Activated CD4-positive, alpha-beta T cell treated with anti-CD3 and anti-CD28 coated beads, Interleukin-2, amount 10 ng/mL, durations not matched to agents 24 days and 14 days (primary cell): Measurements from ENCODE around the gene ZBTB14. TPM values are rescaled to one million over a fixed set of nuclear protein-coding genes. Genes with fewer than 3 reads are reported as not detected.

Experiments
- DNase-seq: peaks from one replicate; pipeline ENCODE4 v3.0.0; 2022
- H3K27ac Mint-ChIP-seq: one replicate; pipeline ENCODE4 v1.8.0; 2022; ENCODE audit warnings: mild to moderate bottlenecking, mixed read lengths
- H3K27me3 Mint-ChIP-seq: one replicate; pipeline ENCODE4 v1.8.0; 2022; ENCODE audit warnings: mixed read lengths
- H3K36me3 Mint-ChIP-seq: one replicate; pipeline ENCODE4 v1.8.0; 2022; ENCODE audit warnings: low read depth, mild to moderate bottlenecking, mixed read lengths
- H3K4me1 Mint-ChIP-seq: one replicate; pipeline ENCODE4 v1.8.0; 2021; ENCODE audit warnings: mixed read lengths
- H3K4me3 Mint-ChIP-seq: one replicate; pipeline ENCODE4 v1.8.0; 2022; ENCODE audit warnings: mild to moderate bottlenecking, moderate library complexity, mixed read lengths
- H3K9me3 Mint-ChIP-seq: one replicate; pipeline ENCODE4 v1.8.0; 2021; ENCODE audit warnings: mixed read lengths
- intact Hi-C: fragments of 100-400 bp; cut with micrococcal nuclease; formaldehyde crosslinking; loops from one replicate; pipeline ENCODE4 v1.15.1; 2023
- total RNA-seq: library from RNA; stranded (reverse); gene quantifications from 2 replicates; pipeline ENCODE4 v1.2.3, GENCODE V29; 2022

The ZBTB14 gene
- total RNA-seq = 19.4 and 20.4 TPM in 2 replicates

- DNase-seq = peak; percentile 91
- H3K36me3 Mint-ChIP-seq = peaks cover 27% of the 10 kb centered on the region
- H3K9me3 Mint-ChIP-seq = no peaks in the 10 kb centered on the region
- H3K27ac Mint-ChIP-seq = peak within 1 kb of the TSS; percentile 98
- H3K4me3 Mint-ChIP-seq = peak within 1 kb of the TSS; percentile 95
- H3K27me3 Mint-ChIP-seq = peaks cover 15% of the 10 kb centered on the region
- H3K4me1 Mint-ChIP-seq = peaks cover 37% of the 10 kb centered on the region
- intact Hi-C loops = loop anchor here (5.0 to 10.0 kb wide), 2 partner anchors 159 to 1848 kb away; no protein-coding TSS in a partner anchor
Measured at GRCh38 chr18:5295231-5295920, at the start of gene ZBTB14. ZBTB14 (minus strand) TSS chr18:5295726; CDS start chr18:5293246, 2,480 bp downstream.

- H3K9me3 Mint-ChIP-seq = no peaks in the 10 kb centered on the region
- DNase-seq = no peak
- H3K4me1 Mint-ChIP-seq = no peaks in the 10 kb centered on the region
- no peaks in the 10 kb centered on the region for H3K36me3 Mint-ChIP-seq
- H3K27ac Mint-ChIP-seq = no peak overlapping the region
- intact Hi-C loops = no loop called here
- H3K27me3 Mint-ChIP-seq = no peaks in the 10 kb centered on the region
- no peak overlapping the region for H3K4me3 Mint-ChIP-seq
Measured at GRCh38 chr18:5339202-5339834, 43.8 kb upstream of the ZBTB14 start.

- Mint-ChIP-seq H3K27ac (no peak overlapping the region), H3K36me3 (no peaks in the 10 kb centered on the region), H3K4me3 (no peak overlapping the region), H3K27me3 (no peaks in the 10 kb centered on the region), H3K4me1 (no peaks in the 10 kb centered on the region), H3K9me3 (no peaks in the 10 kb centered on the region)
- intact Hi-C loops = no loop called here
- DNase-seq = no peak
Measured at GRCh38 chr18:5334456-5335075, 39.0 kb upstream of the ZBTB14 start.

- DNase-seq = no peak
- intact Hi-C loops = no loop called here
- H3K9me3 Mint-ChIP-seq = peaks cover 10% of the 10 kb centered on the region
- no peaks in the 10 kb centered on the region for H3K4me1 Mint-ChIP-seq
- H3K4me3 Mint-ChIP-seq = no peak overlapping the region
- H3K36me3 Mint-ChIP-seq = no peaks in the 10 kb centered on the region
- no peaks in the 10 kb centered on the region for H3K27me3 Mint-ChIP-seq
- no peak overlapping the region for H3K27ac Mint-ChIP-seq
Measured at GRCh38 chr18:5318061-5318700, 22.7 kb upstream of the ZBTB14 start.

GRCh38 chr18:5317186-5317585, 21.7 kb upstream of the ZBTB14 start:
- Mint-ChIP-seq H3K27me3 (no peaks in the 10 kb centered on the region), H3K4me3 (no peak overlapping the region), H3K9me3 (peaks cover 3% of the 10 kb centered on the region), H3K27ac (no peak overlapping the region), H3K4me1 (no peaks in the 10 kb centered on the region), H3K36me3 (no peaks in the 10 kb centered on the region)
- DNase-seq = no peak
- intact Hi-C loops = no loop called here

- no peaks in the 10 kb centered on the region for H3K4me1 Mint-ChIP-seq
- intact Hi-C loops = no loop called here
- no peaks in the 10 kb centered on the region for H3K9me3 Mint-ChIP-seq
- no peak overlapping the region for H3K27ac Mint-ChIP-seq
- H3K4me3 Mint-ChIP-seq = no peak overlapping the region
- no peak for DNase-seq
- H3K36me3 Mint-ChIP-seq = no peaks in the 10 kb centered on the region
- H3K27me3 Mint-ChIP-seq = no peaks in the 10 kb centered on the region
Measured at GRCh38 chr18:5315838-5316237, 20.3 kb upstream of the ZBTB14 start.

- no peak overlapping the region for H3K4me3 Mint-ChIP-seq
- peaks cover 12% of the 10 kb centered on the region for H3K4me1 Mint-ChIP-seq
- no peak for DNase-seq
- intact Hi-C loops = loop anchor here (5.0 kb wide), 1 partner anchor 74 kb away; no protein-coding TSS in a partner anchor
- no peaks in the 10 kb centered on the region for H3K27me3 Mint-ChIP-seq
- no peaks in the 10 kb centered on the region for H3K9me3 Mint-ChIP-seq
- H3K27ac Mint-ChIP-seq = no peak overlapping the region
- no peaks in the 10 kb centered on the region for H3K36me3 Mint-ChIP-seq
Measured at GRCh38 chr18:5311301-5311989, 15.9 kb upstream of the ZBTB14 start.

- no peaks in the 10 kb centered on the region for H3K9me3 Mint-ChIP-seq
- peak; percentile 81 for DNase-seq
- H3K36me3 Mint-ChIP-seq = no peaks in the 10 kb centered on the region
- peak overlapping the region; percentile 69 for H3K4me3 Mint-ChIP-seq
- peak overlapping the region; percentile 6 for H3K27ac Mint-ChIP-seq
- peaks cover 12% of the 10 kb centered on the region for H3K4me1 Mint-ChIP-seq
- peaks cover 1% of the 10 kb centered on the region for H3K27me3 Mint-ChIP-seq
- intact Hi-C loops = loop anchor here (1.0 to 5.0 kb wide), 2 partner anchors 14 to 73 kb away; no protein-coding TSS in a partner anchor
Measured at GRCh38 chr18:5309888-5310470, 14.5 kb upstream of the ZBTB14 start.

GRCh38 chr18:5305835-5306234, 10.3 kb upstream of the ZBTB14 start:
- Mint-ChIP-seq H3K9me3 (no peaks in the 10 kb centered on the region), H3K4me3 (no peak overlapping the region)

GRCh38 chr18:5304232-5304631, 8.7 kb upstream of the ZBTB14 start:
- no peak overlapping the region for H3K4me3 Mint-ChIP-seq
- H3K4me1 Mint-ChIP-seq = peaks cover under 1% of the 10 kb centered on the region
- H3K9me3 Mint-ChIP-seq = no peaks in the 10 kb centered on the region
- H3K27me3 Mint-ChIP-seq = peaks cover 35% of the 10 kb centered on the region
- no peak for DNase-seq
- H3K27ac Mint-ChIP-seq = no peak overlapping the region
- H3K36me3 Mint-ChIP-seq = no peaks in the 10 kb centered on the region
- intact Hi-C loops = no loop called here

More at GRCh38 chr18:5305835-5306234, 10.3 kb upstream of the ZBTB14 start:
- no peaks in the 10 kb centered on the region for H3K36me3 Mint-ChIP-seq
- H3K27ac Mint-ChIP-seq = no peak overlapping the region
- no peak for DNase-seq
- intact Hi-C loops = no loop called here
- peaks cover 12% of the 10 kb centered on the region for H3K4me1 Mint-ChIP-seq
- peaks cover 25% of the 10 kb centered on the region for H3K27me3 Mint-ChIP-seq

- Mint-ChIP-seq H3K27ac (no peak overlapping the region), H3K4me1 (peaks cover 2% of the 10 kb centered on the region), H3K4me3 (no peak overlapping the region), H3K9me3 (no peaks in the 10 kb centered on the region), H3K27me3 (peaks cover 41% of the 10 kb centered on the region), H3K36me3 (no peaks in the 10 kb centered on the region)
- intact Hi-C loops = no loop called here
- DNase-seq = no peak
Measured at GRCh38 chr18:5303636-5304035, 8.1 kb upstream of the ZBTB14 start.

GRCh38 chr18:5302606-5303005, 7.1 kb upstream of the ZBTB14 start:
- Mint-ChIP-seq H3K36me3 (no peaks in the 10 kb centered on the region), H3K27ac (no peak overlapping the region), H3K9me3 (no peaks in the 10 kb centered on the region), H3K4me1 (peaks cover 4% of the 10 kb centered on the region), H3K4me3 (no peak overlapping the region), H3K27me3 (peaks cover 42% of the 10 kb centered on the region)
- DNase-seq = no peak
- intact Hi-C loops = no loop called here

- H3K9me3 Mint-ChIP-seq = no peaks in the 10 kb centered on the region
- intact Hi-C loops = no loop called here
- no peak for DNase-seq
- no peak overlapping the region for H3K4me3 Mint-ChIP-seq
- H3K27me3 Mint-ChIP-seq = peaks cover 41% of the 10 kb centered on the region
- H3K27ac Mint-ChIP-seq = no peak overlapping the region
- H3K36me3 Mint-ChIP-seq = peaks cover 2% of the 10 kb centered on the region
- peaks cover 13% of the 10 kb centered on the region for H3K4me1 Mint-ChIP-seq
Measured at GRCh38 chr18:5300476-5301010, 5.0 kb upstream of the ZBTB14 start.
